Endometrial microvascular endothelial cells (primary cell): Measurements from ENCODE around the gene KCNAB2. TPM values are rescaled to one million over a fixed set of nuclear protein-coding genes. Genes with fewer than 3 reads are reported as not detected.

Experiments used
- in situ Hi-C: cut with HindIII; loops from 2 replicates; pipeline ENCODE4 v1.10.0; 2017; ENCODE audit warnings: low sequenced_read_pairs, low pct_unique_long_range_greater_than_20kb; ENCODE audit errors: inconsistent ontology term
- total RNA-seq: library from RNA; depleted of rRNA; stranded (reverse); fragments of >200 nt; gene quantifications from one replicate; pipeline ENCODE4 v1.2.3, GENCODE V29; 2015; ENCODE audit errors: inconsistent ontology term

Gene KCNAB2
- total RNA-seq, 1 donor from 2014 or later: 4.2 TPM

- in situ Hi-C loops: no loop called here
Observed at GRCh38 chr1:6148497-6149241, 103.0 kb downstream of the KCNAB2 start.

GRCh38 chr1:6149597-6149996 is 103.9 kb downstream of the KCNAB2 start:
- in situ Hi-C loops: no loop called here

- in situ Hi-C loops: no loop called here
Observed at GRCh38 chr1:6150006-6150938, 104.6 kb downstream of the KCNAB2 start.

Other genes with a start within 250 kb of the KCNAB2 start
- 4.2 TPM for gene NPHP4, start 53.5 kb upstream of the KCNAB2 start, total RNA-seq
- gene CHD5, start 134.4 kb downstream of the KCNAB2 start, total RNA-seq: not detected
- gene RPL22, start 153.7 kb downstream of the KCNAB2 start, total RNA-seq: 108 TPM
- 13.6 TPM for gene RNF207, start 160.2 kb downstream of the KCNAB2 start, total RNA-seq
- gene ICMT, start 190.1 kb downstream of the KCNAB2 start, total RNA-seq: 140 TPM
- gene HES3, start 198.3 kb downstream of the KCNAB2 start, total RNA-seq: not detected
- gene GPR153, start 215.2 kb downstream of the KCNAB2 start, total RNA-seq: 2.2 TPM